Measurements from ENCODE around the gene FRMD5.

GRCh38 chr15:43977072-43977884 lies 217.8 kb downstream of the FRMD5 start:
- TF ChIP-seq POLR2AphosphoS5 (IDR thresholded peaks at IDR 0.05; ENCODE audit: borderline replicate concordance, low read depth, low read length) (no peak), EZH2 (IDR thresholded peaks at IDR 0.05) (no peak), FOXP2 (optimal IDR thresholded peaks at IDR 0.05; ENCODE audit: control extremely low read depth, extremely low read length, insufficient read depth) (no peak)
